PC-3 (cell line): ENCODE results near the gene WWP2. TPM values are rescaled to one million over a fixed set of nuclear protein-coding genes. Genes with fewer than 3 reads are reported as not detected.
"Not testable (repeated sequence)": the region's sequence is repeated elsewhere in the genome, so short reads cannot be mapped to it uniquely, and the experiment has no call there.

Experiments
- ATAC-seq: fragments of 200-7000 bp; cut with Tn5 transposase; 2 replicates; pipeline ENCODE4 v1.9.1; 2020; ENCODE audit warnings: mild to moderate bottlenecking, moderate library complexity
- BruUV-seq: library from RNA; stranded (reverse); fragments of 400-500 nt; replicated peaks from 2 replicates; lab custom pipeline; 2021; lab: Mats Ljungman, UMichigan
- CTCF ChIA-PET: fragments of 300-600 bp; sonication (Branson Sonifier 250); formaldehyde crosslinking; loops from one replicate; lab custom pipeline; 2022; ENCODE audit warnings: antibody characterized with exemption; lab: Charles Lee
- POLR2A ChIA-PET: fragments of 300-600 bp; sonication (Branson Sonifier 250); formaldehyde crosslinking; loops from one replicate; lab custom pipeline; 2022; ENCODE audit warnings: antibody characterized with exemption; ENCODE audit not compliant: unreplicated experiment; lab: Charles Lee
- DNase-seq: peaks from one replicate; pipeline ENCODE4 v3.0.0-alpha.2; 2015
- H2AFZ ChIP-seq: fragments of 300-600 bp; sonication (generic); 2 replicates; pipeline ENCODE4 v1.6.0; 2016; ENCODE audit warnings: antibody characterized with exemption, low read length
- H3F3A ChIP-seq: fragments of 300-600 bp; sonication (generic); one replicate; pipeline ENCODE4 v1.6.0; 2017; ENCODE audit warnings: antibody characterized with exemption, low read length, control low read depth, mild to moderate bottlenecking; ENCODE audit not compliant: unreplicated experiment
- H3K27ac ChIP-seq: fragments of 300-600 bp; sonication (generic); 2 replicates; pipeline ENCODE4 v1.5.1; 2016; ENCODE audit warnings: mild to moderate bottlenecking, low read length
- H3K27me3 ChIP-seq: fragments of 300-600 bp; sonication (generic); 2 replicates; pipeline ENCODE4 v1.6.1; 2016; ENCODE audit warnings: low read length, mixed read lengths
- H3K36me3 ChIP-seq: fragments of 300-600 bp; sonication (generic); 2 replicates; pipeline ENCODE4 v1.6.1; 2016; ENCODE audit warnings: low read depth, mixed run types, low read length, mixed read lengths
- H3K4me1 ChIP-seq: fragments of 300-600 bp; sonication (generic); 2 replicates; pipeline ENCODE4 v1.5.1; 2016; ENCODE audit warnings: low read length; ENCODE audit not compliant: insufficient read depth
- H3K4me2 ChIP-seq: fragments of 300-600 bp; sonication (generic); 2 replicates; pipeline ENCODE4 v1.6.0; 2016; ENCODE audit warnings: low read length
- H3K4me3 ChIP-seq: fragments of 300-600 bp; sonication (generic); 2 replicates; pipeline ENCODE4 v1.5.1; 2016; ENCODE audit warnings: mild to moderate bottlenecking, low read length, mixed read lengths
- H3K79me2 ChIP-seq: fragments of 300-600 bp; sonication (generic); 2 replicates; pipeline ENCODE4 v1.6.1; 2017; ENCODE audit warnings: low read length, mixed read lengths
- H3K9ac ChIP-seq: fragments of 300-600 bp; sonication (generic); 2 replicates; pipeline ENCODE4 v1.6.0; 2016; ENCODE audit warnings: mild to moderate bottlenecking, low read length
- H3K9me2 ChIP-seq: fragments of 300-600 bp; sonication (generic); replicated peaks from 2 replicates; pipeline ENCODE4 v1.6.1; 2016; ENCODE audit warnings: mixed run types, low read length, mixed read lengths
- H3K9me3 ChIP-seq: fragments of 300-600 bp; sonication (generic); 2 replicates; pipeline ENCODE4 v1.6.1; 2016; ENCODE audit warnings: low read length, mixed read lengths
- H4K20me1 ChIP-seq: fragments of 300-600 bp; sonication (generic); 2 replicates; pipeline ENCODE4 v1.6.1; 2016; ENCODE audit warnings: low read length, mixed read lengths
- intact Hi-C: fragments of 100-400 bp; cut with micrococcal nuclease; formaldehyde crosslinking; loops from 2 replicates; pipeline ENCODE4 v1.9.0; 2023
- total RNA-seq: library from RNA; depleted of rRNA; stranded (reverse); fragments of >200 nt; gene quantifications from 2 replicates; pipeline ENCODE4 v1.2.3, GENCODE V29; 2014

WWP2 gene
- total RNA-seq, 1 experiment from 2014 or later, result 15.8 TPM

DNA sequence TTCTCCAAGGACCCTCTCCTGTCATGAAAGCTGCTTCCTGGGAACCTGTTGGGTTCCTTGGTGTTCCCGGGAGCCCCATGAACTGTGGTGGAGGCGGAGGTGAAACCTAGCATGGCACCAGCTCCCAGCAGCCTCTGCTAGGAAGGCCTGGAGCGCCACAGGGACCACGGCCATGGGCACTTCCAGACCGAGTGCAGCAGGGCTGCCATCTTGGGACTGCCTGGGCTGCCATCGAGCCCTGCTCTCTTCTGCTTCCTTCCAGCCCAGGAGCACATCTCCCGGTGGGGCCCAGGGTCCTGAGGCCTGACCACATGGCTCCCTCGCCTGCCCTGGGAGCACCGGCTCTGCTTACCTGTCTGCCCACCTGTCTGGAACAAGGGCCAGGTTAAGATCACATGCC lies 201.2 kb downstream of the WWP2 start:
- H3K4me3 ChIP-seq, H3F3A ChIP-seq, H3K27me3 ChIP-seq, CTCF ChIA-PET, H3K9me2 ChIP-seq, ATAC-seq, H3K27ac ChIP-seq, H3K4me2 ChIP-seq, H3K9me3 ChIP-seq, H3K79me2 ChIP-seq, POLR2A ChIA-PET, H2AFZ ChIP-seq, DNase-seq, BruUV-seq, H3K4me1 ChIP-seq, H3K36me3 ChIP-seq, intact Hi-C loops, H4K20me1 ChIP-seq, H3K9ac ChIP-seq: not testable (repeated sequence)

- DNase-seq, result peak; percentile 55
- H3K36me3 ChIP-seq, CTCF ChIA-PET, H3K9me3 ChIP-seq, POLR2A ChIA-PET, H4K20me1 ChIP-seq, H3K27ac ChIP-seq, H3K4me1 ChIP-seq, H3F3A ChIP-seq, H3K9me2 ChIP-seq, H3K27me3 ChIP-seq, intact Hi-C loops, H3K79me2 ChIP-seq: not testable (repeated sequence)
- ATAC-seq, result peak; percentile 99
- Histone ChIP-seq H3K4me3 (peak overlapping the region; percentile 57), H3K4me2 (peak overlapping the region; percentile 64), H3K9ac (peak overlapping the region; percentile 29; the same call in 1 of the 2 replicates), H2AFZ (peak overlapping the region; percentile 63; the same call in 1 of the 2 replicates)
- TSS peak; percentile 96 for BruUV-seq
Observed at GRCh38 chr16:69964960-69965660, 203.0 kb downstream of the WWP2 start.

DNA sequence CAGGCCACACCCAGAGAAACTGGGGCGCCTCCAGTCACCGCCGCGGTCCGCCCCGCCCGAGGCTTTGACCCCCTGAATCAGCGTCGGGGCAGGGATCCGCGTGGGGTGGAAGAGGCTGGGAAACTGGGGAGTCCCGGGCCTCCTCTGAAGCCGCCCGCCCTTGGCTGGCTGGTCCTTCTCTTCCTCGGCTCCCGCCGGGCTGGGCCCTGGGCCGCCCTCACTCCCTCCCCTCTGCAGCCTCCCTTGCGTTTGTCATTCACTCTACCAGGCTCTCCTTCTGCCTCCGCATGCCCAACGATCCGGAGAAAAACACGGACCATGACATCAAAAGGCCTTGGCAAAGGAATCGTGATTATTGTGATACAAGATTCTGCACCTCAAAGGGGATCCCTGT lies 203.5 kb downstream of the WWP2 start:
- intact Hi-C loops, H3F3A ChIP-seq, H3K27ac ChIP-seq, H3K9ac ChIP-seq, H3K4me1 ChIP-seq, BruUV-seq, H3K27me3 ChIP-seq, CTCF ChIA-PET, DNase-seq, POLR2A ChIA-PET, H4K20me1 ChIP-seq, H3K36me3 ChIP-seq, H3K79me2 ChIP-seq, H3K9me3 ChIP-seq, H3K9me2 ChIP-seq, H3K4me3 ChIP-seq, H2AFZ ChIP-seq: not testable (repeated sequence)
- H3K4me2 ChIP-seq, result 0 out of 2 replicates have a peak overlapping the region, but pooled peaks have one; percentile 64
- peak; percentile 59 for ATAC-seq

DNA sequence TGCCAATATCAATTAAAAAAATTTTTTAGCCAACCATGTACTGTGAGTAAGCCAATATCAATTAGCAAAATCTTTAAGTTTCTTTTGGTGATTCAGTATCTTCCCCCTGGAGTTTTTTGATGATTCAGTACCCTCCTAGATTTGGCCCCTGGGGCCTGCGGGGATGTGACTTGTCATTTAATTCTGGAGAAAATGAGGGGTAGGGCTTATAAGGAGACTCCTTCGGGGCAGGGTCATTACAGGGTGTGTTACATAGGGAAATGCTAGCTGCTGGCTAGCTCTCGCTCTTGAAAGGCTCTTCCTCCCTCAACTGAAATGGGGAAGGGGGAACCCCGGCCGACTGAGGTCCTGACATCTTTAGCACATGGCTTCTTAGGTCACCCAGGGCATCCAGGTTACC lies 205.6 kb downstream of the WWP2 start:
- H3K27me3 ChIP-seq, BruUV-seq, H3K9me2 ChIP-seq: not testable (repeated sequence)

DNA sequence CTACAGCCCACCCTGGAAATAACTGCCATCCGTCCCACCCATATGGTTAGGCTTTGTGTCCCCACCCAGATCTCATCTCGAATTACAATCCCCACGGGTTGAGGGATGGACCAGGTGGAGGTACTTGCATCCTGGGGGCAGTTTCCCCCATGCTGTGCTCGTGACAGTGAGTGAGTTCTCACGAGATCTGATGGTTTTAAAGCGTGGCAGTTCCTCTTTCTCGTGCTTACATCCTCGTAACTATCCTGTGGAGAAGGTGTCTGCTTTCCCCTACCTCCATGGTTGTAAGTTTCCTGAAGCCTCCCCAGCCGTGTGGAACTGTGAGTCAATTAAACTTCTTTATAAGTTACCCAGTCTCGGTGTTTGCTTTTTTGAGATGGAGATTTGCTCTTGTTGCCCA lies 206.0 kb downstream of the WWP2 start:
- H3K4me2 ChIP-seq, ATAC-seq, H3K9ac ChIP-seq, CTCF ChIA-PET, H3K4me1 ChIP-seq, H4K20me1 ChIP-seq, H3K9me3 ChIP-seq, H3F3A ChIP-seq, H3K27me3 ChIP-seq, H3K4me3 ChIP-seq, intact Hi-C loops, H3K9me2 ChIP-seq, DNase-seq, H3K79me2 ChIP-seq, BruUV-seq, H3K36me3 ChIP-seq, H2AFZ ChIP-seq, H3K27ac ChIP-seq, POLR2A ChIA-PET: not testable (repeated sequence)

More for the DNA sequence above, 205.6 kb downstream of the WWP2 start:
- ATAC-seq, H3K4me2 ChIP-seq, H2AFZ ChIP-seq, H4K20me1 ChIP-seq, H3K9me3 ChIP-seq, H3K4me3 ChIP-seq, H3K27ac ChIP-seq, CTCF ChIA-PET, H3K36me3 ChIP-seq, intact Hi-C loops, H3K4me1 ChIP-seq, H3F3A ChIP-seq, POLR2A ChIA-PET, H3K9ac ChIP-seq, H3K79me2 ChIP-seq, DNase-seq: not testable (repeated sequence)

GRCh38 chr16:69969657-69970056 lies 207.5 kb downstream of the WWP2 start:
- H3K27ac ChIP-seq, BruUV-seq, H4K20me1 ChIP-seq, H3K9me3 ChIP-seq, H3K36me3 ChIP-seq, ATAC-seq, H3K4me3 ChIP-seq, H3K27me3 ChIP-seq, H3K79me2 ChIP-seq, H2AFZ ChIP-seq, H3F3A ChIP-seq, DNase-seq, intact Hi-C loops, H3K4me1 ChIP-seq, H3K9me2 ChIP-seq, CTCF ChIA-PET, POLR2A ChIA-PET, H3K4me2 ChIP-seq, H3K9ac ChIP-seq: not testable (repeated sequence)

DNA sequence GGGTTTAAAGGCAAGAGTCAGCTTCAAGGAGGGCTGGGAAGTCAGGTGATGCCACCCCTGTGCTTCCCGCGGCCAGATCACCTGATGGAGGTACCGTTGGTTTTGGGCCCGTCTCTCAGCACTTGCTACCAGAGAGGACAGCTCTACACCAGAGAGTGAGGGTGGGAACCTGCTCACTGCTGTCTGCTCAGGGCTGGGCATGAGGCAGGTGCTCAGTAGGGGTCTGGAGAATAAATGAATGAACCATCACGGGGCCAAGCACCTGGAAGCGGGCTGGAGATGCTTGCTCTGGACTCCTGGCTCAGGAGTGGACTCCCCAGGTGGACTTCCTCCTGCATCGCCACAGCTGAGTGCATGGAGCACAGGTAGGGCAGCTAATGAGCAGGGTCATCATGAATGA lies 210.0 kb downstream of the WWP2 start:
- DNase-seq, H3K4me2 ChIP-seq, H3K9me3 ChIP-seq, H3K27ac ChIP-seq, H3K9me2 ChIP-seq, intact Hi-C loops, BruUV-seq, H3F3A ChIP-seq, H4K20me1 ChIP-seq, H3K27me3 ChIP-seq, ATAC-seq, CTCF ChIA-PET, H3K9ac ChIP-seq, POLR2A ChIA-PET, H3K79me2 ChIP-seq, H2AFZ ChIP-seq, H3K36me3 ChIP-seq, H3K4me3 ChIP-seq, H3K4me1 ChIP-seq: not testable (repeated sequence)
